HepG2 (cell line): ENCODE data around the gene RP2. TPM values are rescaled to one million over a fixed set of nuclear protein-coding genes. Genes with fewer than 3 reads are reported as not detected.

ENCODE experiments used
- KLF16 ChIP-seq, 2 experiments: sonication (generic) in 1 of 2; formaldehyde crosslinking in 1 of 2; IDR thresholded peaks; 2 replicates each; pipeline versions ENCODE4 v1.6.1 to v1.8.0; 2016 to 2023; ENCODE audit warnings: missing genetic modification reagents in 2 of 2, missing compliant biosample characterization in 1 of 2
- MED8 ChIP-seq: sonication (generic); formaldehyde crosslinking; IDR thresholded peaks from 2 replicates; pipeline ENCODE4 v1.8.1; 2023; ENCODE audit warnings: mild to moderate bottlenecking, missing genetic modification reagents; ENCODE audit not compliant: insufficient replicate concordance
- NFIB ChIP-seq: sonication (generic); formaldehyde crosslinking; IDR thresholded peaks from 2 replicates; pipeline ENCODE4 v1.9.0; 2021; ENCODE audit warnings: missing genetic modification reagents, mild to moderate bottlenecking, borderline replicate concordance
- SP1 ChIP-seq, 2 experiments: fragments of 450-650 bp in 1 of 2; sonication (generic) in 1 of 2; formaldehyde crosslinking in 1 of 2; IDR thresholded peaks; 2 replicates each; pipeline versions ENCODE4 v1.4.0 to v1.6.1; 2016 to 2020; ENCODE audit warnings: missing genetic modification reagents in 1 of 2
- ZMYM4 ChIP-seq: sonication (generic); formaldehyde crosslinking; IDR thresholded peaks from 2 replicates; pipeline ENCODE4 v1.8.1; 2023; ENCODE audit warnings: mild to moderate bottlenecking, missing genetic modification reagents
- ZNF30 ChIP-seq: sonication (generic); formaldehyde crosslinking; IDR thresholded peaks from 2 replicates; pipeline ENCODE4 v1.5.0; 2020; ENCODE audit warnings: mild to moderate bottlenecking, missing genetic modification reagents
- ZNF577 ChIP-seq: sonication (generic); formaldehyde crosslinking; IDR thresholded peaks from 2 replicates; pipeline ENCODE4 v1.4.0; 2020; ENCODE audit warnings: mild to moderate bottlenecking, low read depth, missing genetic modification reagents, borderline replicate concordance
- polyA plus RNA-seq, 8 experiments: library from polyadenylated mRNA; depleted of rRNA in 3 of 8; stranded (reverse) in 7 of 8; unstranded in 1 of 8; fragments of >200 nt; fragmentation: Illumina TruSeq in 4 of 8; extraction: Trizol in 4 of 8; gene quantifications; 2 replicates each; pipeline versions ENCODE4 v1.2.1 to v1.2.3, GENCODE V29; 2011 to 2016; ENCODE audit warnings: low read depth in 4 of 8, missing spikeins in 1 of 8, mixed read lengths in 1 of 8; ENCODE audit not compliant: insufficient read depth in 1 of 8
- total RNA-seq, 5 experiments: library from RNA; depleted of rRNA; stranded (reverse); fragments of >200 nt; fragmentation: Illumina TruSeq; extraction: Trizol; gene quantifications; 2 replicates each; pipeline ENCODE4 v1.2.3, GENCODE V29; 2016; ENCODE audit warnings: low read depth in 1 of 5
- TF ChIP-seq, protein P1 (sequence below): IDR thresholded peaks from 2 replicates; pipeline ENCODE4 v1.6.1; 2016; ENCODE audit warnings: control low read depth
- TF ChIP-seq, protein P2 (sequence below): sonication (generic); formaldehyde crosslinking; IDR thresholded peaks from 2 replicates; pipeline ENCODE4 v1.9.0; 2021; ENCODE audit warnings: missing genetic modification reagents, borderline replicate concordance
- TF ChIP-seq, protein P3 (sequence below): IDR thresholded peaks from 2 replicates; pipeline ENCODE4 v1.4.0; 2020; ENCODE audit warnings: mild to moderate bottlenecking, missing genetic modification reagents
- TF ChIP-seq, protein P4 (sequence below): sonication (generic); formaldehyde crosslinking; IDR thresholded peaks from 2 replicates; pipeline ENCODE4 v1.5.1; 2020; ENCODE audit warnings: mild to moderate bottlenecking, missing genetic modification reagents, moderate library complexity
- TF ChIP-seq, protein P5 (sequence below): sonication (generic); formaldehyde crosslinking; IDR thresholded peaks from 2 replicates; pipeline ENCODE4 v1.9.0; 2021; ENCODE audit warnings: missing genetic modification reagents, borderline replicate concordance

Gene RP2
- total and polyA plus RNA-seq, 2 of the 13 experiments (the other 11 are each of a cell fraction or from before 2014, with no cell fraction given) = 5.0 to 9.9 TPM

DNA sequence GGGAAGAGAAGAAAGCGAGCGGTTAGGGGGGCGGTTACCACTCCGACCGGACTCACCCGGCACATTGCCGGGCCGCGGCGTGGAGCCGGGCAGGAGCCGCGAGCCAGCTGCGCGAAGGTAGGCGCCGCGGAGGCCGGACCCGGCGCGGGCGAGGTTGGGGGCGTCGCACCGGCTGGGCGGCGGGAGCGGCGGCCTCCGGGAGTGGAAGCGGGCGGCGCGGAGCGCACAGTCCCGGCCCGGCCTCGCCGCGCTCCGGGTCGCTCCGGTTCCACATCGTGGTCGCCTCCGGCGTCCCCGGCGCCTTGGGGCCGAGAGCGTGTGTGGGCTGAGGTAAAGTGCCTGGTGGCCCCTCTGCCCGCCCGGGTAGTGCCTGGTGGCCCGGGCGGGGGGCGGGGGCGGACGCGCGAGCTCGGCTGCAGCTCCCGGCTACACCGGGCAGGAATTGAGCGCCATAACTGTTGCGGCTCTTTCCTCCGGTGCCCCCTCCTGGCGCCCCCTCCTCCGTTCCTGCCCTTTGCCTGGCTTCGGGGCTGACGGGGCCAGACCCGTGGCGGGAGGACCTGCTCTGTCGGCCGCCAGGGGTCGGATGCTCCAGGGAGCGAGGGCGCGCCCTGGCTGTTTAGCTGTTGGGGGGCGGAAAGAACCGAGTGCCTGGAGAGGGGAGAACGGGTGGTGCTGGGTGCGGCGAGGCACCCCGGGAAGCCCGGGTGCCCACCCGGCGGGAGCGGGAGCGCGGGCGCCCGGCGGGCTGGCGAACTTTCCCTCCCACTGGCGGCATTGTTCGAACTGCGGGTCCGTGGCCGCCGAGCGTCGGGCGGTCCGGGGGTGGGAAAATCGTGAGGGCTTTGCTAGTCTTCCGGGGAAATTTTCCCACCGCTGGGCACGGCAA is 76.0 kb downstream of the RP2 start (continued):
- TF ChIP-seq, protein P1, sequence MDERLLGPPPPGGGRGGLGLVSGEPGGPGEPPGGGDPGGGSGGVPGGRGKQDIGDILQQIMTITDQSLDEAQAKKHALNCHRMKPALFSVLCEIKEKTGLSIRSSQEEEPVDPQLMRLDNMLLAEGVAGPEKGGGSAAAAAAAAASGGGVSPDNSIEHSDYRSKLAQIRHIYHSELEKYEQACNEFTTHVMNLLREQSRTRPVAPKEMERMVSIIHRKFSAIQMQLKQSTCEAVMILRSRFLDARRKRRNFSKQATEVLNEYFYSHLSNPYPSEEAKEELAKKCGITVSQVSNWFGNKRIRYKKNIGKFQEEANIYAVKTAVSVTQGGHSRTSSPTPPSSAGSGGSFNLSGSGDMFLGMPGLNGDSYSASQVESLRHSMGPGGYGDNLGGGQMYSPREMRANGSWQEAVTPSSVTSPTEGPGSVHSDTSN (CRISPR knock-in tag) = no peak
- TF ChIP-seq MED8 (CRISPR knock-in tag) (no peak), SP1 (IDR thresholded peaks at IDR 0.05) (no peak), SP1 (CRISPR knock-in tag; IDR thresholded peaks at IDR 0.05) (no peak), ZNF30 (CRISPR knock-in tag) (no peak), KLF16 (CRISPR knock-in tag; IDR thresholded peaks at IDR 0.05) (peak in 1 of 2 experiments; percentile 43; a peak in 1 of 4 replicates), ZNF577 (CRISPR knock-in tag) (no peak), ZMYM4 (CRISPR knock-in tag) (0 out of 2 replicates have a peak, but pooled peaks have one; percentile 42), NFIB (CRISPR knock-in tag) (no peak)
- TF ChIP-seq, protein P2, sequence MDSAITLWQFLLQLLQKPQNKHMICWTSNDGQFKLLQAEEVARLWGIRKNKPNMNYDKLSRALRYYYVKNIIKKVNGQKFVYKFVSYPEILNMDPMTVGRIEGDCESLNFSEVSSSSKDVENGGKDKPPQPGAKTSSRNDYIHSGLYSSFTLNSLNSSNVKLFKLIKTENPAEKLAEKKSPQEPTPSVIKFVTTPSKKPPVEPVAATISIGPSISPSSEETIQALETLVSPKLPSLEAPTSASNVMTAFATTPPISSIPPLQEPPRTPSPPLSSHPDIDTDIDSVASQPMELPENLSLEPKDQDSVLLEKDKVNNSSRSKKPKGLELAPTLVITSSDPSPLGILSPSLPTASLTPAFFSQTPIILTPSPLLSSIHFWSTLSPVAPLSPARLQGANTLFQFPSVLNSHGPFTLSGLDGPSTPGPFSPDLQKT = no peak
- TF ChIP-seq, protein P3, sequence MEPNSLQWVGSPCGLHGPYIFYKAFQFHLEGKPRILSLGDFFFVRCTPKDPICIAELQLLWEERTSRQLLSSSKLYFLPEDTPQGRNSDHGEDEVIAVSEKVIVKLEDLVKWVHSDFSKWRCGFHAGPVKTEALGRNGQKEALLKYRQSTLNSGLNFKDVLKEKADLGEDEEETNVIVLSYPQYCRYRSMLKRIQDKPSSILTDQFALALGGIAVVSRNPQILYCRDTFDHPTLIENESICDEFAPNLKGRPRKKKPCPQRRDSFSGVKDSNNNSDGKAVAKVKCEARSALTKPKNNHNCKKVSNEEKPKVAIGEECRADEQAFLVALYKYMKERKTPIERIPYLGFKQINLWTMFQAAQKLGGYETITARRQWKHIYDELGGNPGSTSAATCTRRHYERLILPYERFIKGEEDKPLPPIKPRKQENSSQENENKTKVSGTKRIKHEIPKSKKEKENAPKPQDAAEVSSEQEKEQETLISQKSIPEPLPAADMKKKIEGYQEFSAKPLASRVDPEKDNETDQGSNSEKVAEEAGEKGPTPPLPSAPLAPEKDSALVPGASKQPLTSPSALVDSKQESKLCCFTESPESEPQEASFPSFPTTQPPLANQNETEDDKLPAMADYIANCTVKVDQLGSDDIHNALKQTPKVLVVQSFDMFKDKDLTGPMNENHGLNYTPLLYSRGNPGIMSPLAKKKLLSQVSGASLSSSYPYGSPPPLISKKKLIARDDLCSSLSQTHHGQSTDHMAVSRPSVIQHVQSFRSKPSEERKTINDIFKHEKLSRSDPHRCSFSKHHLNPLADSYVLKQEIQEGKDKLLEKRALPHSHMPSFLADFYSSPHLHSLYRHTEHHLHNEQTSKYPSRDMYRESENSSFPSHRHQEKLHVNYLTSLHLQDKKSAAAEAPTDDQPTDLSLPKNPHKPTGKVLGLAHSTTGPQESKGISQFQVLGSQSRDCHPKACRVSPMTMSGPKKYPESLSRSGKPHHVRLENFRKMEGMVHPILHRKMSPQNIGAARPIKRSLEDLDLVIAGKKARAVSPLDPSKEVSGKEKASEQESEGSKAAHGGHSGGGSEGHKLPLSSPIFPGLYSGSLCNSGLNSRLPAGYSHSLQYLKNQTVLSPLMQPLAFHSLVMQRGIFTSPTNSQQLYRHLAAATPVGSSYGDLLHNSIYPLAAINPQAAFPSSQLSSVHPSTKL (CRISPR knock-in tag) = no peak
- TF ChIP-seq, protein P4, sequence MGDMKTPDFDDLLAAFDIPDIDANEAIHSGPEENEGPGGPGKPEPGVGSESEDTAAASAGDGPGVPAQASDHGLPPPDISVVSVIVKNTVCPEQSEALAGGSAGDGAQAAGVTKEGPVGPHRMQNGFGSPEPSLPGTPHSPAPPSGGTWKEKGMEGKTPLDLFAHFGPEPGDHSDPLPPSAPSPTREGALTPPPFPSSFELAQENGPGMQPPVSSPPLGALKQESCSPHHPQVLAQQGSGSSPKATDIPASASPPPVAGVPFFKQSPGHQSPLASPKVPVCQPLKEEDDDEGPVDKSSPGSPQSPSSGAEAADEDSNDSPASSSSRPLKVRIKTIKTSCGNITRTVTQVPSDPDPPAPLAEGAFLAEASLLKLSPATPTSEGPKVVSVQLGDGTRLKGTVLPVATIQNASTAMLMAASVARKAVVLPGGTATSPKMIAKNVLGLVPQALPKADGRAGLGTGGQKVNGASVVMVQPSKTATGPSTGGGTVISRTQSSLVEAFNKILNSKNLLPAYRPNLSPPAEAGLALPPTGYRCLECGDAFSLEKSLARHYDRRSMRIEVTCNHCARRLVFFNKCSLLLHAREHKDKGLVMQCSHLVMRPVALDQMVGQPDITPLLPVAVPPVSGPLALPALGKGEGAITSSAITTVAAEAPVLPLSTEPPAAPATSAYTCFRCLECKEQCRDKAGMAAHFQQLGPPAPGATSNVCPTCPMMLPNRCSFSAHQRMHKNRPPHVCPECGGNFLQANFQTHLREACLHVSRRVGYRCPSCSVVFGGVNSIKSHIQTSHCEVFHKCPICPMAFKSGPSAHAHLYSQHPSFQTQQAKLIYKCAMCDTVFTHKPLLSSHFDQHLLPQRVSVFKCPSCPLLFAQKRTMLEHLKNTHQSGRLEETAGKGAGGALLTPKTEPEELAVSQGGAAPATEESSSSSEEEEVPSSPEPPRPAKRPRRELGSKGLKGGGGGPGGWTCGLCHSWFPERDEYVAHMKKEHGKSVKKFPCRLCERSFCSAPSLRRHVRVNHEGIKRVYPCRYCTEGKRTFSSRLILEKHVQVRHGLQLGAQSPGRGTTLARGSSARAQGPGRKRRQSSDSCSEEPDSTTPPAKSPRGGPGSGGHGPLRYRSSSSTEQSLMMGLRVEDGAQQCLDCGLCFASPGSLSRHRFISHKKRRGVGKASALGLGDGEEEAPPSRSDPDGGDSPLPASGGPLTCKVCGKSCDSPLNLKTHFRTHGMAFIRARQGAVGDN (CRISPR knock-in tag) = peak; percentile 62
- TF ChIP-seq, protein P5, sequence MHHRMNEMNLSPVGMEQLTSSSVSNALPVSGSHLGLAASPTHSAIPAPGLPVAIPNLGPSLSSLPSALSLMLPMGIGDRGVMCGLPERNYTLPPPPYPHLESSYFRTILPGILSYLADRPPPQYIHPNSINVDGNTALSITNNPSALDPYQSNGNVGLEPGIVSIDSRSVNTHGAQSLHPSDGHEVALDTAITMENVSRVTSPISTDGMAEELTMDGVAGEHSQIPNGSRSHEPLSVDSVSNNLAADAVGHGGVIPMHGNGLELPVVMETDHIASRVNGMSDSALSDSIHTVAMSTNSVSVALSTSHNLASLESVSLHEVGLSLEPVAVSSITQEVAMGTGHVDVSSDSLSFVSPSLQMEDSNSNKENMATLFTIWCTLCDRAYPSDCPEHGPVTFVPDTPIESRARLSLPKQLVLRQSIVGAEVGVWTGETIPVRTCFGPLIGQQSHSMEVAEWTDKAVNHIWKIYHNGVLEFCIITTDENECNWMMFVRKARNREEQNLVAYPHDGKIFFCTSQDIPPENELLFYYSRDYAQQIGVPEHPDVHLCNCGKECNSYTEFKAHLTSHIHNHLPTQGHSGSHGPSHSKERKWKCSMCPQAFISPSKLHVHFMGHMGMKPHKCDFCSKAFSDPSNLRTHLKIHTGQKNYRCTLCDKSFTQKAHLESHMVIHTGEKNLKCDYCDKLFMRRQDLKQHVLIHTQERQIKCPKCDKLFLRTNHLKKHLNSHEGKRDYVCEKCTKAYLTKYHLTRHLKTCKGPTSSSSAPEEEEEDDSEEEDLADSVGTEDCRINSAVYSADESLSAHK (CRISPR knock-in tag) = no peak
